ENCODE data around the gene EIF4A3. TPM values are rescaled to one million over a fixed set of nuclear protein-coding genes. Genes with fewer than 3 reads are reported as not detected.
A peak's percentile ranks its signal among the peaks of the same experiment; 100 is the strongest.

The EIF4A3 gene
- total RNA-seq, 1 donor from 2014 or later = 176 TPM

- DNase-seq (ENCODE audit: low read depth) (peak; percentile 84), FAIRE-seq (peak; percentile 86)
- Histone ChIP-seq H3K4me3 (ENCODE audit: low read depth, low read length) (peak within 1 kb of the TSS; percentile 32), H3K27me3 (ENCODE audit: control insufficient read depth, insufficient read depth, low read length) (no peaks in the 10 kb centered on the region), H3K36me3 (ENCODE audit: control insufficient read depth, insufficient read depth, low read length) (no peaks in the 10 kb centered on the region)
- TF ChIP-seq, protein P1, sequence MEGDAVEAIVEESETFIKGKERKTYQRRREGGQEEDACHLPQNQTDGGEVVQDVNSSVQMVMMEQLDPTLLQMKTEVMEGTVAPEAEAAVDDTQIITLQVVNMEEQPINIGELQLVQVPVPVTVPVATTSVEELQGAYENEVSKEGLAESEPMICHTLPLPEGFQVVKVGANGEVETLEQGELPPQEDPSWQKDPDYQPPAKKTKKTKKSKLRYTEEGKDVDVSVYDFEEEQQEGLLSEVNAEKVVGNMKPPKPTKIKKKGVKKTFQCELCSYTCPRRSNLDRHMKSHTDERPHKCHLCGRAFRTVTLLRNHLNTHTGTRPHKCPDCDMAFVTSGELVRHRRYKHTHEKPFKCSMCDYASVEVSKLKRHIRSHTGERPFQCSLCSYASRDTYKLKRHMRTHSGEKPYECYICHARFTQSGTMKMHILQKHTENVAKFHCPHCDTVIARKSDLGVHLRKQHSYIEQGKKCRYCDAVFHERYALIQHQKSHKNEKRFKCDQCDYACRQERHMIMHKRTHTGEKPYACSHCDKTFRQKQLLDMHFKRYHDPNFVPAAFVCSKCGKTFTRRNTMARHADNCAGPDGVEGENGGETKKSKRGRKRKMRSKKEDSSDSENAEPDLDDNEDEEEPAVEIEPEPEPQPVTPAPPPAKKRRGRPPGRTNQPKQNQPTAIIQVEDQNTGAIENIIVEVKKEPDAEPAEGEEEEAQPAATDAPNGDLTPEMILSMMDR (IDR thresholded peaks at IDR 0.05; ENCODE audit: insufficient read depth, low read length, severe bottlenecking) = no peak
Measured at GRCh38 chr17:80169784-80170500, 23.0 kb upstream of the EIF4A3 start, which contains the start of gene CARD14. Gene CARD14, plus strand, starts transcription at chr17:80170030. Its CDS starts 11,409 bp downstream, at chr17:80181439.

DNA sequence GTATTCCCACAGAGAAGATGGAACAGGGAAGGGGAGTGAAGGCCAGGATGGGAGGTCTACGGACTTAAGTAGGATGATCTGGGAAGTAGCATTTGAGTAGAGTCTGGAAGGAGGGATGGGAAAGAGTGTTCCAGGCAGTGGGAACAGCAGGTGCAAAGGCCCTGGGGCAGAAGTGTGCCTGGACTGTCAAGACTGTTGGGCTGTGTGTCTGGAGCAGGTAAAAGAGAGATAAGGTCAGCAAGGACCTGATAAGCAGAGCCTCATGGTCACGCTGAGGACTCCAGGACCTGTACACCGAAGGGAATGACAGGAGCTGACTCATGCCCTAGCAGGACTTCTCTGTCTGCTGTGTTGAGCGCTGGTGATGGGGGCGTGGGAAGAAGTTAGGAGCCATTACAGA, 22.2 kb upstream of the EIF4A3 start:
- Histone ChIP-seq H3K36me3 (ENCODE audit: control insufficient read depth, insufficient read depth, low read length) (no peaks in the 10 kb centered on the region), H3K4me3 (ENCODE audit: low read depth, low read length) (no peak overlapping the region), H3K27me3 (ENCODE audit: control insufficient read depth, insufficient read depth, low read length) (no peaks in the 10 kb centered on the region)
- TF ChIP-seq, protein P1 (IDR thresholded peaks at IDR 0.05; ENCODE audit: insufficient read depth, low read length, severe bottlenecking) = no peak
- DNase-seq (ENCODE audit: low read depth) = no peak
- no peak for FAIRE-seq

GRCh38 chr17:80168371-80168770, 21.4 kb upstream of the EIF4A3 start:
- DNase-seq (ENCODE audit: low read depth) (no peak), FAIRE-seq (no peak)
- Histone ChIP-seq H3K4me3 (ENCODE audit: low read depth, low read length) (no peak overlapping the region), H3K36me3 (ENCODE audit: control insufficient read depth, insufficient read depth, low read length) (no peaks in the 10 kb centered on the region), H3K27me3 (ENCODE audit: control insufficient read depth, insufficient read depth, low read length) (no peaks in the 10 kb centered on the region)
- TF ChIP-seq, protein P1 (IDR thresholded peaks at IDR 0.05; ENCODE audit: insufficient read depth, low read length, severe bottlenecking) = no peak

GRCh38 chr17:80166446-80166845, 19.5 kb upstream of the EIF4A3 start:
- FAIRE-seq (no peak), DNase-seq (ENCODE audit: low read depth) (no peak)
- no peaks in the 10 kb centered on the region for H3K36me3 ChIP-seq (ENCODE audit: control insufficient read depth, insufficient read depth, low read length)
- no peak overlapping the region for H3K4me3 ChIP-seq (ENCODE audit: low read depth, low read length)
- no peaks in the 10 kb centered on the region for H3K27me3 ChIP-seq (ENCODE audit: control insufficient read depth, insufficient read depth, low read length)
- TF ChIP-seq, protein P1 (IDR thresholded peaks at IDR 0.05; ENCODE audit: insufficient read depth, low read length, severe bottlenecking) = no peak

DNA sequence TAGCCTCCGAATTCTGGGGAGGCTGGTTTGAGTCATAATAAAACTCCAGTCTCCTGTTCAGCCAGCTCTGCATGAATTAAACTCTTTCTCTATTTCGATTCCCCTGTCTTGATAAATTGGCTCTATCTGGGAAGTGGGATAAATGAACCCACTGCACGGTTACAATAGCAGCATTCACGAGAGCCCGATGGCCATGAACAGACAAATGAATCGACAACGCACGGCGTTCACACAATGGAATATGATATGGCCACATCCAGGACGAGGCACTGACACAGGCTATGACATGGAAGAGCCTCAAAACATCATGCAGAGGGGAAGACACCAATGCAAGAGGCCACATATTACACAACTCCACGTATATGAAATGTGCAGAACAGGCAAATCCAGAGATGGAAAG, 17.3 kb upstream of the EIF4A3 start:
- FAIRE-seq (no peak), DNase-seq (ENCODE audit: low read depth) (no peak)
- Histone ChIP-seq H3K36me3 (ENCODE audit: control insufficient read depth, insufficient read depth, low read length) (no peaks in the 10 kb centered on the region), H3K4me3 (ENCODE audit: low read depth, low read length) (no peak overlapping the region), H3K27me3 (ENCODE audit: control insufficient read depth, insufficient read depth, low read length) (no peaks in the 10 kb centered on the region)
- TF ChIP-seq, protein P1 (IDR thresholded peaks at IDR 0.05; ENCODE audit: insufficient read depth, low read length, severe bottlenecking) = no peak

DNA sequence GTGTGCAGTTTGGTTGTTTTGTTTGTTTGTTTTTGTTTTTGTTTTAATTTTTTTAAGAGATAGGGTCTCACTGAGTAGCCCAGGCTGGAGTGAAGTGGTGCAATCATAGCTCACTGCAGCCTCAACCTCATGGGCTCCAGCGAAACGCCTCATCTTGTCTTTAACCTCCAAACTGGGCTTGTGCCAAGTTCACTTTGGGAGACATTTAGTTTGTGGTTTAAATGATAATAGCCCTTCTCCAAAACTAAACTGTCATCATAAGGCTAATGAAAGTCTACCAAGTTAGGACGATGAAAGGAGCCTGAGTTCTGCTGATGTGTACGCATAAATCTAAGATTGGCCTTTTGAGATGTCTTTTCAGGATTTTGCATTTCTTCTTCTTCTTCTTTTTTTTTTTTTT, 16.4 kb upstream of the EIF4A3 start:
- TF ChIP-seq, protein P1 (IDR thresholded peaks at IDR 0.05; ENCODE audit: insufficient read depth, low read length, severe bottlenecking) = no peak
- Histone ChIP-seq H3K27me3 (ENCODE audit: control insufficient read depth, insufficient read depth, low read length) (no peaks in the 10 kb centered on the region), H3K36me3 (ENCODE audit: control insufficient read depth, insufficient read depth, low read length) (no peaks in the 10 kb centered on the region), H3K4me3 (ENCODE audit: low read depth, low read length) (no peak overlapping the region)
- FAIRE-seq = no peak
- DNase-seq (ENCODE audit: low read depth) = no peak
